Middle frontal gyrus (tissue), 1 donor: ENCODE data around the gene MSLN.

ENCODE experiments used
- DNase-seq: peaks from one replicate; pipeline ENCODE4 v3.0.0-alpha.2; 2015; ENCODE audit warnings: low spot score; ENCODE audit errors: extremely low spot score

The MSLN gene

DNA sequence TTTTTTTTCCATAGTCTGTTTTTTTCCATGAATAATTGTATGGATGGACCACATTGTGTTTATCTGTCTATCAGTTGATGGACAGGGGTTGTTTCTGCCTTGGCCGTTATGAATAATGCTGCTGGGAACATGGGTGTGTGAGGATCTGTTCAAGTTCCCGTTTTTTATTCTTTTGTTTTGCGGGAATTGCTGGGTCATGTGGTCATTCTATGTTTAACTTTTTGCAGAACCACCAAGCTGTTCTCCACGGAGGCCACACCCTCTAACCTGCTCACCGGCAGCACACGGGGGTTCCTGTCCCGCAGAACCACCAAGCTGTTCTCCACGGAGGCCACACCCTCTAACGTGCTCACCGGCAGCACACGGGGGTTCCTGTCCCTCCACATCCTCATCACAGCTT, 5.9 kb upstream of the MSLN start:
- no peak for DNase-seq

DNA sequence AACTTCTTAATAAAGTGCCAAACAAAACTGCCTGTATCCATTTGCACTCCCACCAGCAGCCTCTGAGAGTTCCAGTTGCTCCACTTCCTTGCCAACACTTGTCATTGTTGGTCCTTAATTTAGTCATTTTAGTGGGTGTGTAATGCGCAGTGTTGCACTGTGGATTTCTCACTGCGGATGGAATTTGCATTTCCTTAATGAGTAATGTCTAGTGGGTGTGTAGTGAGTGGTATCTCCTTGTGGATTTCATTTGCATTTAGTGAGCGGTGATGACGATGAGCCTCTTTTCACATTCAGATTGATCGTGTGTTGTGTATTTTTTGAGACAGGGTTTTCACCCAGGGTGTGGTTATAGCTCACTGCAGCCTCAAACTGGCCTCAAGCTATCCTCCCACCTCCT, 4.1 kb upstream of the MSLN start:
- DNase-seq, result no peak

DNA sequence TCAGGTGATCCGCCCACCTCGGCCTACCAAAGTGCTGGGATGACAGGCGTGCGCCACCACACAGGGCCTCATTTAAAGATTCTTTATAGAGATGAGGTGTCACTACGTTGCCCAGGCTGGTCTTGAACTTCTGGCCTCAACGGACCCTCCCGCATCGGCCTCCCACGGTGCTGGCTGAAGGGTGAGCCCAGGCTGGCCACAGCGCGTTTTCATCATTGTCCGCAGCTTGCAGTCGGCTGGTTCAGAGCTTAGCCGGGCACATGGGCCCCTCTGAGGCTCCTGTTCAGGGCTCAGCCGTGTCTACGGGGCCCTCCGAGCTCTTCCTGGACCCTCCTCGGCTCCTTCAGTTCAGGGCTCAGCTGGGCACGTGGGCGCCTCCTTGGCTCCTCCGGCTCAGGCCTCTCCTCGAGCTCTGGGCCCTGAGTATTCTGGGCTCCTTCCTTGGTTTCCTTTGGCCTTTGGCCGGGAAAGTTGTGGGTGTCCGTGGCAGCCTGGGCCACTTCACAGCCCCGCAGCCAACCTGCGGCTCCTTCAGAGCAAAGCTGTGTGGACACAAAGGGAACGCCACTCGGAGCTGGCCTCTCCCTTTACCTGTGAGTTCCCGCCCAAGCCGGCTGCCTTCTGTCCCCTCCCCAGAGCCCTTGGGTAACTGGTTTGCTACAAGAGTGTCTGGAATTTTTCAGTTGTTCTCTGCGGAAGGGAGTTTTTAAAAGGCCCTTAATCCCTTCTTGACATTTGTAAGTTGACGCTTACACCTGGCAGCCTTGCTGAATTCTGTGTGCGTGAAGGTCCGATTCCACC, 1.2 kb upstream of the MSLN start:
- no peak for DNase-seq

DNA sequence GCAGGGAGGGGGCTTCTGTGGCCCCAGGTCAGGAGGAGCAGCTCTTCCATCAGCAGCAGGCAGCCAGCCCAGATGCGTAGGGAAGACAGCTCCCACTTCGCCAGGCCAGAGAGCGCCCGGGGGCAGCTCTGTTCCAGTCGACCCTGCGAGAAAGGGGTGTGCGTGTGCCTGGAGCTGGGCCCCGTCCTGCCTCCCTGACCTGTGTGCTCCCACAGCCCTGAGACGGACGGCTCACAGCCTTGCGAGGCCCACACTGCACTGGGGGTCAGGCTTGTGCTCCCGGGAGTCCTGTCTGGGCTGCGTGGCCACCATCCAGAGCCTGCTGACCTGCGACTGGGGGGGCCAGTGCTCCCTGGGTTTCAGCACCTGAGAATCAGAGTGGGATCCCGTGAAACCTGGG, 469 bp upstream of the MSLN start:
- no peak for DNase-seq

DNA sequence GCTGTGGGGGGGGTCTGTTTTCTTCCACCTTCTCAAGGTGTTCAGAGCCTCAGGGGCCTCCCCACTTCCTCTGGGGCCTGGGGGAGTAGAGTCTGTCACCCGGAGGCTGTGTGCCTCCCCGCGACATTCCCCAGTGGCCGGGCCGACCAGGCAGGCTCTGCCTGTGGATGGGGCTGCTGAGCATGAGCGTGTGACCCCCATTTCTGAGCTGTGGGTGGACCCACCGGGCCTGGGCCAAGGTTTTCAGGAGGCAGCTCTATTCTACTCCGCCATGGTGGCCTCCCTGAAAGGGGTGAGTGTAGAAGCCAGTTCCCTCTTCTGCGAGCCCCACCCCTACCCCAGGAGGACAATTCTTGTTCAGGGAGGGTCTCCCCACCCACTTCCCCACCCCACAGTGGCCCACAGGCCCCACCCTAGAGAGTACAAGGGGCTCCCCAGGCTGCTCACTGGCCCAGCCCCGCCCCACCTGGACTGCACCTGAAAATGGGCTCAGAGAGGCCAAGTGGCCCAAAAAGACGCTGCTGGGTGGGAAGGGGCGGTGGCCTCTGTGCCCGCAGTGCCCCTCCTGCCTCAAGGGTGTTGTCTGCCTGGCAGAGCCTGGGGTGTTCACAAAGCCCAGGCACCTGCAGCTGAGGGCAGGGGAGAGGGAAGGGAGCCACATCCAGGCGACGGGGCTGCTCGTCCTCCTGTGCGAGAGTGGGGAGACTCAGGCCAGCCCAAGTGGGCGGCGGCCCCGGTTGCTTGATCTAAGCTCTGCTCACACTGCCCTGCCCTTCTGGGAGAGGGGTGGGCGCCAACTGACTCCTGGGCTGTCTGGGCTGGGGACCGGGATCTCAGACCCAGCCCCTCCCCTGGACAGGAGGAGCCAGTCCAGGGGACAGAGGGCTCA, 1.3 kb downstream of the MSLN start:
- DNase-seq, result no peak

DNA sequence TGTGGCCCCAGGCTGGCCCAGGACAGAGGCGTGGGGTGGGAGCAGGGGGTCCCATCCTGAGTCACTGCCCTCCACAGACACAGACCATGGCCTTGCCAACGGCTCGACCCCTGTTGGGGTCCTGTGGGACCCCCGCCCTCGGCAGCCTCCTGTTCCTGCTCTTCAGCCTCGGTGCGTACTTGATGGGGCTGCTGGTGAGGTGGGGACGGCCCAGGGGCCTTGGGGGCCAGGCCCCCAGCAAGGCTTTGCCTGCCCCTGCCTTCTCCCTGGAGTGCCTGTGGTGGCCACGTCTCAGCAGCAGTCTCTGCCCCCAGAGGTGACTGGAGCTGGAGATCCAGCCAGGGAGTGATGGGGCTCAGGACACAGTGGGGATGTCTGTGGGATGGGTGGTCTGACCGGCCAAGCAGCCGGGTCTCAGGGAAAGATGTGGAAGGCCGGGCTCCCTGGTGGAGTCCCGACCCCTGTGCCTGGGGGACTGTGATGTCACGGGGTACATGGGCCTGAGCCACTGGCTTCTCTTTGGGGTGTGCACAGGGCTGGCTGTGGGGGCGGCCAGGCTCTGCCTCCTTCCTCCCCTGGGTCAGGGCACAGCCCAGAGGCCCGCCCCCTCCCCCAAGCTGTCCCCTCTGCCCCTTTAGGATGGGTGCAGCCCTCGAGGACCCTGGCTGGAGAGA, 2.2 kb downstream of the MSLN start:
- DNase-seq, result no peak

DNA sequence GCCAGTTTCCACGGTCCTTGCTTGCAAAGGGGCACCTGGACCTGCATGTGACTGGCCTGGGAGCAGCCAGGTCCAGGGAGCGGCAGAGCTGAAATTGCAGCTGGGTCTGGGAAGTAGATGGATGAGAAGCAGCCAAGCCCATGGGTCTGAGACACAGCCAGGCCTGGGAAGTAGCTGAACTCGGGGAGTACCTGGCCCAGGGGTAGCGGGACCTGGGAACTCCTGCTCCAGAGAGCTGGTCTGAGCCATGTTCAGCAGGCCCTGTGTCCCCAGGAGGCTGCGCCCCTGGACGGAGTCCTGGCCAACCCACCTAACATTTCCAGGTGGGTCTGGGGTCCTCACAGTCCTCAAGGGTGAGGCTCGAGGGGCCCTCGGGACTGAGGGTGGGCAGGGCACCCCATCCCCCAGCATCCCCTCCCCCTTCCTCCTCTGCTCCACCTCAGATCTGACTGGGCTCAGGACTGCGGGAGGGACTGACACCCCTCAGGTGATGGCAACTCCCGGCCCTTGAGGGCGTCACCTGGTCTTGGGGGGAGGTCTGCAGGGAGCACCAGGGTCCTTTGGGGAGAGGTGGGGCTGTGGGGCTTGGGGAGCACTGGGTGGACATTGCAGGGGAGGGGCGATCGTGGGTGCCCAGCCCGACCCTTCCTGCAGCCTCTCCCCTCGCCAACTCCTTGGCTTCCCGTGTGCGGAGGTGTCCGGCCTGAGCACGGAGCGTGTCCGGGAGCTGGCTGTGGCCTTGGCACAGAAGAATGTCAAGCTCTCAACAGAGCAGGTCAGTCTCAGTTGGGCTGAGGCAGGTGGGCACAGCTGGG, 3.0 kb downstream of the MSLN start:
- no peak for DNase-seq

DNA sequence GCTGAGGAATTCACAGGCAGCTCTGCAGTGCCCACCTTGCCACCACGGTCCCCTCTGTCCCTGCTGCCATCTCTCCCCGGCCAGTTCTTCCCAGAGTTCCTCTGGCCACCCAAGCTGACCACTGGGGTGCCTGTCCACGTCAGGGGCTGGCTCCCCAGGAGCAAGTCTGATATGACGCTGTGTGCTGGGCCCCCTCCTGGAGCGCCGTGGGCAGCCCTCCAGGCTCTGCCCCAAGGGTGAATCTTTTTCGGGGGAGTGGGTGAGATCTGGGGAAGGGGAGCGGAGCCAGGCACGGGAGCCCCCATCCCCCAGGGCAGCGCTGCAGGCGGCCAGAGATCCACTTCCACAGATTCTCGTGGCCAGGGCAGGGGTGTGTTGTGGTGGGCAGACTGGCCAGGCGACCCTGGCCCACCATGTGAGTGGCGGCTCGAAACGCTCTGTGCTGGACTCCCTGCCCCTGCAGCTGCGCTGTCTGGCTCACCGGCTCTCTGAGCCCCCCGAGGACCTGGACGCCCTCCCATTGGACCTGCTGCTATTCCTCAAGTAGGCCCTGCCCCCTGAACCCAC, 3.7 kb downstream of the MSLN start:
- DNase-seq, result no peak

DNA sequence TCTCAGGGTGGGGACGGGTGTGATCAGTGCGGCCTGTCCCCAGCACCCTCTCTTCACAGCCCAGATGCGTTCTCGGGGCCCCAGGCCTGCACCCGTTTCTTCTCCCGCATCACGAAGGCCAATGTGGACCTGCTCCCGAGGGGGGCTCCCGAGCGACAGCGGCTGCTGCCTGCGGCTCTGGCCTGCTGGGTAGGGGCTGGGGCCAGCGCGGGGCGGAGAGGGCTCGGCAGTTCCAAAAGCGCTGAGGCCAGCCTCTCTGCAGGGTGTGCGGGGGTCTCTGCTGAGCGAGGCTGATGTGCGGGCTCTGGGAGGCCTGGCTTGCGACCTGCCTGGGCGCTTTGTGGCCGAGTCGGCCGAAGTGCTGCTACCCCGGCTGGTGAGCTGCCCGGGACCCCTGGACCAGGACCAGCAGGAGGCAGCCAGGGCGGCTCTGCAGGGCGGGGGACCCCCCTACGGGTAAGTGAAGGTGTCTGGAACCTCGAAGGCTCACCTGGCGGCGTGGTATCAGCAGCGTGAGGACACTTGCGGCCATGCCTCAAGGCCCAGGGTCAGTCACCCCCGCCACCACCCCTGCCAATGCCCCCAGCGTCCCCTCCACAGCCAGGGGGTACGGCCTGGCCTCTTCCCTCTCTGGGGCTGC, 4.4 kb downstream of the MSLN start:
- DNase-seq, result no peak

DNA sequence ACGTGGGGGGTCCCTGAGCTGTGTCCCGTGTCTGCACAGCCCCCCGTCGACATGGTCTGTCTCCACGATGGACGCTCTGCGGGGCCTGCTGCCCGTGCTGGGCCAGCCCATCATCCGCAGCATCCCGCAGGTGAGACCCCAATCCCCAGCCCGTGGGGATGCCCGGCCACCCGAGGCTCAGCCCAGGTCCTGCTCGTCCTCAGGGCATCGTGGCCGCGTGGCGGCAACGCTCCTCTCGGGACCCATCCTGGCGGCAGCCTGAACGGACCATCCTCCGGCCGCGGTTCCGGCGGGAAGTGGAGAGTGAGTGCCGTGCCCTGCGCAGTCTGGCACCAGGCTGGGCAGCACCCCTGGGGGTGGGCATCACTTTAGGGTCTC, 4.9 kb downstream of the MSLN start:
- DNase-seq, result no peak

DNA sequence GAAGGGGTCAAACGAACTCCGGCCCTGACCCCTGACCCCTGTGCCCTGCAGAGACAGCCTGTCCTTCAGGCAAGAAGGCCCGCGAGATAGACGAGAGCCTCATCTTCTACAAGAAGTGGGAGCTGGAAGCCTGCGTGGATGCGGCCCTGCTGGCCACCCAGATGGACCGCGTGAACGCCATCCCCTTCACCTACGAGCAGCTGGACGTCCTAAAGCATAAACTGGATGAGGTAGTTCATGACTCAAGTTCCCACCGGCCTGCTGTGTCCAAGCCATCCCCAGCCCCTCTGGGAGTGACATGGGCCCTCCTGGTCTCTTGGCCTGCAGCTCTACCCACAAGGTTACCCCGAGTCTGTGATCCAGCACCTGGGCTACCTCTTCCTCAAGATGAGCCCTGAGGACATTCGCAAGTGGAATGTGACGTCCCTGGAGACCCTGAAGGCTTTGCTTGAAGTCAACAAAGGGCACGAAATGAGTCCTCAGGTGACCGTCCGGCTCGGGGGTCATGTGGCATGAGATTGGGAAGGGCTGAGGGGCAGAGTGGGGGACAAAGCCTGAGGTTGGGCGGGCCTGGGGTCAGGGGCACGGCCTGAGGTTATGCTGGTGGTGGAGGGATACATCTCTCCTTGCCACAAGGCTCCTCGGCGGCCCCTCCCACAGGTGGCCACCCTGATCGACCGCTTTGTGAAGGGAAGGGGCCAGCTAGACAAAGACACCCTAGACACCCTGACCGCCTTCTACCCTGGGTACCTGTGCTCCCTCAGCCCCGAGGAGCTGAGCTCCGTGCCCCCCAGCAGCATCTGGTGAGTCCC, 5.7 kb downstream of the MSLN start:
- no peak for DNase-seq

DNA sequence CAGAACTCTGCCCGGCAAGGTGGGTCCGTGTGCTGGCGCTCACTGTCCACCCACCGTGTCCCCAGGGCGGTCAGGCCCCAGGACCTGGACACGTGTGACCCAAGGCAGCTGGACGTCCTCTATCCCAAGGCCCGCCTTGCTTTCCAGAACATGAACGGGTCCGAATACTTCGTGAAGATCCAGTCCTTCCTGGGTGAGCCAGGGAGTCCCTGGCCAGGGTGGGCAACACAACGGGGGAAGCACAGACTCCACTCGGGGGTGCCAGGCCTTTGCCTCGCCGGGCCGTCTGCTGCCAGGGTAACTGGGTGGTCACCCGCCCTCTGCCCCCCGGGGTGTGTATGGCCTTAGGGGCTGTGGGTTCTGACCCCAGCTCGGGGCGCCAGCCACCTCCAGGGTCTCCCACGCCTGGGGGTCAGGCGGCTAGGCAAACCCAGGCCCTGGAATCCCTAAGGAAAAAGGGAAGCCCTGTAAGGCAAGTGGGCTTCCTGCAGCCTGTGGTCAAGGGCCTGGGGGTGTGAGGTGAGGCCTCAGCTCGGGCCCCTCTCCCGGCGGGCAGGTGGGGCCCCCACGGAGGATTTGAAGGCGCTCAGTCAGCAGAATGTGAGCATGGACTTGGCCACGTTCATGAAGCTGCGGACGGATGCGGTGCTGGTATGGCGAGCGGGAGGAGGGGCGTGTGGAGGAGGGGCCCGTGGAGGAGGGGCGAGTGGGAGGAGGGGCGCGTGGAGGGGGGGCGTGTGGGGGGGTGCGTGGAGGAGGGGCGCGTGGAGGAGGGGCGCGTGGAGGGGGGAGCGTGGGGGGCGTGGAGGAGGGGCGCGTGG, 6.5 kb downstream of the MSLN start:
- no peak for DNase-seq

DNA sequence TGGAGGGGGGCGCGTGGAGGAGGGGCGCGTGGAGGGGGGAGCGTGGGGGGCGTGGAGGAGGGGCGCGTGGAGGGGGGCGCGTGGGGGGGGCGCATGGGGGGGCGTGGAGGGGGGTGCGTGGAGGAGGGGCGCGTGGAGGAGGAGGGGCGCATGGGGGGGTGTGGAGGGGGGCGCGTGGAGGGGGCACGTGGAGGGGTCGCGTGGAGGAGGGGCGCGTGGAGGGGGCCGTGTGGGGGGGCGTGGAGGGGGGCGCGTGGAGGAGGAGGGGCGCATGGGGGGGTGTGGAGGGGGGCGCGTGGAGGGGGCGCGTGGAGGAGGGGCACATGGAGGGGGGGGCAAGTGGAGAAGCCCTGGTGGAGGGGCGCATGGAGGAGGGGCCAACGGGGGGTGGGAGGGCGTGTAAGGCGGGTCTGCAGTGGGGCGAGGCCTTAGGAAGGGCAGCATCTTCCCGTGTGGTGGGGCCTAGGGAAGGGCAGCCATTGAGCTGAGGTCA, 7.3 kb downstream of the MSLN start:
- no peak for DNase-seq

DNA sequence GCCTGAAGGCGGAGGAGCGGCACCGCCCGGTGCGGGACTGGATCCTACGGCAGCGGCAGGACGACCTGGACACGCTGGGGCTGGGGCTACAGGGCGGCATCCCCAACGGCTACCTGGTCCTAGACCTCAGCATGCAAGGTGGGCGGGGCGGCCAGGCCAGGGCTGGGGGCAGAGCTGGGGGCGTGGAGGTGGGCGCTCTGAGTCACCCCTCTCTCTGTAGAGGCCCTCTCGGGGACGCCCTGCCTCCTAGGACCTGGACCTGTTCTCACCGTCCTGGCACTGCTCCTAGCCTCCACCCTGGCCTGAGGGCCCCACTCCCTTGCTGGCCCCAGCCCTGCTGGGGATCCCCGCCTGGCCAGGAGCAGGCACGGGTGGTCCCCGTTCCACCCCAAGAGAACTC, 7.9 kb downstream of the MSLN start:
- DNase-seq, result no peak

DNA sequence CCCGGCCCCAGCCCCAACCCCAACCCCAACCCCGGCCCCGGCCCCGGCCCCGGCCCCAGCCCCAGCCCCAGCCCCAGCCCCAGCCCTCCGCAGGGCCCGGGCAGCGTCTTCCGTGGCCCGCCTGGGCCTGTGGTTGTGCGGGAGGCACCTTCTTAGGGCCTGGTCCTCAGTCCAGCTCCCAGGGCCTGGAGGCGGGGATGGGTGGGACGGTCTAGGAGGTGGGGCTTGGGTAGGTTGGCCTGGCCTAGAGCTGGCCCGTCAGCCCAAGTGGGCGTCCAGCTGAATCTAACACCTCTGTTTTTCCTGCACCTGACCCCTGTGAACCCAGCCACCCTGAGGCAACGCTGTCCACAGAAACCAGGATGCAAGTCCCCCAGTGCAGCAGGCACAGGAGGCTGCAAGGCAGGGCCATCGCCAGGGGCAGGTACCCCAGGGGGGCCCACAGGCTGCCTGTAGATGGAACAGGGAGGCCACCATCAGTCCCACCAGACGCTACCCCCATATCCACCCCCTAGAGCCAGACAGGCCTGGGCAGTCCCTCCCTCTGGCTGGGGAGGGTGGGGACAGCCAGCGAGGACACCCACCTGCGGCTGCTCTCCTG, 8.8 kb downstream of the MSLN start:
- no peak for DNase-seq

DNA sequence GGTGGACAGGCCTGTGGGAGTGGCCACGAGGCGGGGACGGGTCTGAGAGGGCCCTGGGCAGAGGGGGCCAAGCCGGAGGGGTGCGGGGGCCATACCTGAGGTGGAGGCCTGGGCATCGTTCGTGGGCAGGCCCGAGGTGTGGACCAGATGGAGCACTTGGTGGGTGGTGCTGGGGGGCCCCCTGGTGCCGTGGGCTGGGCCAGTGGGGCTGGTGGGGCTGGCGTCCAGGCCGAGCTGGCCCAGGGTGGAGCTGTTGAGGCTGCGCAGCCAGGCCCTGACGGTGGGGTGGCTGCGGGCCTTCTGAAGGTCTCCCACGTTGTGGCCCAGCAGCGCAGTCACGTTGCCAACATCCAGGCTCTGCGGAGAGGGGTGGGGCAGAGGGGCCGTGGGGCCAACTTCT, 9.4 kb downstream of the MSLN start:
- DNase-seq, result no peak

DNA sequence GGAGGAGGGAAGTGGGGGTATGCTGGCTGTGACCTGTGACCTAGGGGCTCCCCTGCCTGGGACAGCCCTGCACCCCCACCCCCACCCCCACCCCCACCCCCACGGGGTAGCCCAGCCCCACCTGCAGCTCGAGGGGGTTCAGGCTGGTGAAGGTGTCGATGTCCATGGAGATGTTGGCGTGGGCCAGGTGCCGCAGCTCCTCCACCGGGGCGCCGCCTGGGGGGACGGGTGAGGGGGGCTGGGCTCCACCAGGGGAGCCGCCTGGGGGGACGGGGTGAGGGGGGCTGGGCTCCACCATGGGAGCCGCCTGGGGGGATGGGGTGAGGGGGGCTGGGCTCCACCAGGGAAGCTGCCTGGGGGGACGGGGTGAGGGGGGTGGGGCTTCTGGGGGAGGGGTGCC, 9.9 kb downstream of the MSLN start:
- DNase-seq, result no peak

DNA sequence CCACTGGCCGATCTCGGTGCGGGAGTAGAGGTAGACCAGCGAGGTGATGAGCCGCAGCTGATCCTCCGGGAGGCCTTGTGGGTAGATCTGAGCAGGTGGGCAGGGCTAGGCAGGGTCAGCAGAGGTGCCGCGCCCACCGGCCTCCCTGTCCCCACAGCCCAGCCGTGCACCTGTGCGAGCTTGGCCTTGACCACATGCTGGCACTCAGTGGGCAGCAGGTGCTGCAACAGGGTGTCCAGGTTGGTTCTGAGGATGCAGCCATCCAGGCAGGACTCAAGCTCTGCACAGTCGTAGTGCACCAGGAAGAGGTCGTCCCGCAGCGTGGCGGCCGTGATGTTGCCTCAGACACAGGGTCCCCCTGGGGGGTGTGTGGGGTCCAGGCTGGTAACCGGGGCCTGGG, 12.4 kb downstream of the MSLN start:
- DNase-seq, result no peak
